HepG2 (cell line): ENCODE results near the gene ATG13. TPM values are rescaled to one million over a fixed set of nuclear protein-coding genes. Genes with fewer than 3 reads are reported as not detected.

Experiments used
- ATF3 ChIP-seq: sonication (generic); formaldehyde crosslinking; IDR thresholded peaks from 2 replicates; pipeline ENCODE4 v1.4.0; 2020; ENCODE audit warnings: missing genetic modification reagents
- DMAP1 ChIP-seq: IDR thresholded peaks from 2 replicates; pipeline ENCODE4 v1.6.1; 2016
- GATAD2A ChIP-seq: IDR thresholded peaks from 2 replicates; pipeline ENCODE4 v1.6.1; 2016
- HDAC1 ChIP-seq: sonication (generic); formaldehyde crosslinking; IDR thresholded peaks from 2 replicates; pipeline ENCODE4 v1.5.1; 2020; ENCODE audit warnings: mild to moderate bottlenecking, missing genetic modification reagents
- HIVEP1 ChIP-seq: sonication (generic); formaldehyde crosslinking; IDR thresholded peaks from 2 replicates; pipeline ENCODE4 v1.4.0; 2020; ENCODE audit warnings: mild to moderate bottlenecking, missing genetic modification reagents
- HNRNPK ChIP-seq: fragments of 200-400 bp; formaldehyde crosslinking; IDR thresholded peaks from 2 replicates; pipeline ENCODE4 v1.6.1; 2018; ENCODE audit warnings: low read length, low read depth, moderate library complexity, mild to moderate bottlenecking; ENCODE audit not compliant: poor library complexity, severe bottlenecking
- KLF15 ChIP-seq: sonication (generic); formaldehyde crosslinking; IDR thresholded peaks from 2 replicates; pipeline ENCODE4 v1.8.1; 2023; ENCODE audit warnings: borderline replicate concordance, mild to moderate bottlenecking, inconsistent platforms, missing genetic modification reagents, mixed read lengths
- MBNL3 ChIP-seq: fragments of 250-450 bp; sonication (Bioruptor Pico); conservative IDR thresholded peaks from 2 replicates; pipeline ENCODE4 v1.8.0; 2022; ENCODE audit warnings: mild to moderate bottlenecking, inconsistent platforms
- PAWR ChIP-seq: sonication (generic); formaldehyde crosslinking; IDR thresholded peaks from 2 replicates; pipeline ENCODE4 v1.4.0; 2020; ENCODE audit warnings: missing genetic modification reagents, mild to moderate bottlenecking, borderline replicate concordance
- SNAI1 ChIP-seq: sonication (generic); formaldehyde crosslinking; IDR thresholded peaks from 2 replicates; pipeline ENCODE4 v1.5.0; 2020; ENCODE audit warnings: mild to moderate bottlenecking, missing genetic modification reagents, borderline replicate concordance
- ZBTB21 ChIP-seq: sonication (generic); formaldehyde crosslinking; IDR thresholded peaks from 2 replicates; pipeline ENCODE4 v1.4.0; 2020; ENCODE audit warnings: missing genetic modification reagents
- ZFP36L1 ChIP-seq: sonication (generic); formaldehyde crosslinking; IDR thresholded peaks from 2 replicates; pipeline ENCODE4 v1.8.0; 2022; ENCODE audit warnings: mild to moderate bottlenecking, missing genetic modification reagents, moderate library complexity
- ZFP37 ChIP-seq: sonication (generic); formaldehyde crosslinking; IDR thresholded peaks from 2 replicates; pipeline ENCODE4 v1.4.0; 2020; ENCODE audit warnings: missing genetic modification reagents, borderline replicate concordance
- ZNF253 ChIP-seq: sonication (generic); formaldehyde crosslinking; IDR thresholded peaks from 2 replicates; pipeline ENCODE4 v1.8.0; 2022; ENCODE audit warnings: mild to moderate bottlenecking, missing genetic modification reagents, borderline replicate concordance
- ZNF354B ChIP-seq: sonication (generic); formaldehyde crosslinking; IDR thresholded peaks from 2 replicates; pipeline ENCODE4 v1.8.0; 2022; ENCODE audit warnings: mild to moderate bottlenecking, missing genetic modification reagents
- ZNF468 ChIP-seq: sonication (generic); formaldehyde crosslinking; IDR thresholded peaks from 2 replicates; pipeline ENCODE4 v1.8.0; 2022; ENCODE audit warnings: mild to moderate bottlenecking, moderate library complexity, missing genetic modification reagents
- ZNF496 ChIP-seq: sonication (generic); formaldehyde crosslinking; IDR thresholded peaks from 2 replicates; pipeline ENCODE4 v1.8.1; 2023; ENCODE audit warnings: mild to moderate bottlenecking, moderate library complexity, missing genetic modification reagents; ENCODE audit not compliant: insufficient replicate concordance
- ZNF556 ChIP-seq: sonication (generic); formaldehyde crosslinking; IDR thresholded peaks from 2 replicates; pipeline ENCODE4 v1.4.0; 2020; ENCODE audit warnings: mild to moderate bottlenecking, missing genetic modification reagents, borderline replicate concordance
- ZNF746 ChIP-seq: sonication (generic); formaldehyde crosslinking; IDR thresholded peaks from 2 replicates; pipeline ENCODE4 v1.8.0; 2022; ENCODE audit warnings: mild to moderate bottlenecking, missing genetic modification reagents
- ZNF766 ChIP-seq: sonication (generic); formaldehyde crosslinking; IDR thresholded peaks from 2 replicates; pipeline ENCODE4 v1.5.0; 2020; ENCODE audit warnings: missing genetic modification reagents, borderline replicate concordance
- ZNF816 ChIP-seq: sonication (generic); formaldehyde crosslinking; IDR thresholded peaks from 2 replicates; pipeline ENCODE4 v1.8.0; 2022; ENCODE audit warnings: missing genetic modification reagents, mild to moderate bottlenecking, borderline replicate concordance
- ZSCAN12 ChIP-seq: sonication (generic); formaldehyde crosslinking; IDR thresholded peaks from 2 replicates; pipeline ENCODE4 v1.9.0; 2021; ENCODE audit warnings: mild to moderate bottlenecking, missing genetic modification reagents
- polyA plus RNA-seq, 8 experiments: library from polyadenylated mRNA; depleted of rRNA in 3 of 8; stranded (reverse) in 7 of 8; unstranded in 1 of 8; fragments of >200 nt; fragmentation: Illumina TruSeq in 4 of 8; extraction: Trizol in 4 of 8; gene quantifications; 2 replicates each; pipeline versions ENCODE4 v1.2.1 to v1.2.3, GENCODE V29; 2011 to 2016; ENCODE audit warnings: low read depth in 4 of 8, missing spikeins in 1 of 8, mixed read lengths in 1 of 8; ENCODE audit not compliant: insufficient read depth in 1 of 8
- total RNA-seq, 5 experiments: library from RNA; depleted of rRNA; stranded (reverse); fragments of >200 nt; fragmentation: Illumina TruSeq; extraction: Trizol; gene quantifications; 2 replicates each; pipeline ENCODE4 v1.2.3, GENCODE V29; 2016; ENCODE audit warnings: low read depth in 1 of 5
- TF ChIP-seq, protein P1 (sequence below): sonication (generic); formaldehyde crosslinking; IDR thresholded peaks from 2 replicates; pipeline ENCODE4 v1.4.0; 2020; ENCODE audit warnings: missing genetic modification reagents

ATG13 gene
- total and polyA plus RNA-seq, 2 of the 13 experiments (the other 11 are each of a cell fraction or from before 2014, with no cell fraction given): 55.0 to 77.3 TPM

- TF ChIP-seq GATAD2A (CRISPR knock-in tag) (peak; percentile 94), ATF3 (CRISPR knock-in tag) (no peak; the same call in 1 of the 2 replicates), HIVEP1 (no peak), ZFP37 (CRISPR knock-in tag) (peak; percentile 60; the same call in 1 of the 2 replicates), MBNL3 (CRISPR knock-in tag) (no peak), SNAI1 (no peak), ZNF253 (CRISPR knock-in tag) (no peak), ZNF496 (CRISPR knock-in tag) (no peak), ZNF556 (CRISPR knock-in tag) (peak; percentile 50; the same call in 1 of the 2 replicates), ZNF468 (CRISPR knock-in tag) (no peak), KLF15 (CRISPR knock-in tag) (peak; percentile 34; the same call in 1 of the 2 replicates), ZNF746 (peak; percentile 99), ZNF816 (CRISPR knock-in tag) (no peak; the same call in 1 of the 2 replicates), PAWR (CRISPR knock-in tag) (no peak), ZNF354B (CRISPR knock-in tag) (no peak), ZBTB21 (CRISPR knock-in tag) (peak; percentile 43; the same call in 1 of the 2 replicates), HNRNPK (no peak), ZNF766 (peak; percentile 49; the same call in 1 of the 2 replicates), DMAP1 (peak; percentile 94), ZFP36L1 (CRISPR knock-in tag) (peak; percentile 94), ZSCAN12 (CRISPR knock-in tag) (no peak), HDAC1 (CRISPR knock-in tag) (no peak; the same call in 1 of the 2 replicates)
- TF ChIP-seq, protein P1, sequence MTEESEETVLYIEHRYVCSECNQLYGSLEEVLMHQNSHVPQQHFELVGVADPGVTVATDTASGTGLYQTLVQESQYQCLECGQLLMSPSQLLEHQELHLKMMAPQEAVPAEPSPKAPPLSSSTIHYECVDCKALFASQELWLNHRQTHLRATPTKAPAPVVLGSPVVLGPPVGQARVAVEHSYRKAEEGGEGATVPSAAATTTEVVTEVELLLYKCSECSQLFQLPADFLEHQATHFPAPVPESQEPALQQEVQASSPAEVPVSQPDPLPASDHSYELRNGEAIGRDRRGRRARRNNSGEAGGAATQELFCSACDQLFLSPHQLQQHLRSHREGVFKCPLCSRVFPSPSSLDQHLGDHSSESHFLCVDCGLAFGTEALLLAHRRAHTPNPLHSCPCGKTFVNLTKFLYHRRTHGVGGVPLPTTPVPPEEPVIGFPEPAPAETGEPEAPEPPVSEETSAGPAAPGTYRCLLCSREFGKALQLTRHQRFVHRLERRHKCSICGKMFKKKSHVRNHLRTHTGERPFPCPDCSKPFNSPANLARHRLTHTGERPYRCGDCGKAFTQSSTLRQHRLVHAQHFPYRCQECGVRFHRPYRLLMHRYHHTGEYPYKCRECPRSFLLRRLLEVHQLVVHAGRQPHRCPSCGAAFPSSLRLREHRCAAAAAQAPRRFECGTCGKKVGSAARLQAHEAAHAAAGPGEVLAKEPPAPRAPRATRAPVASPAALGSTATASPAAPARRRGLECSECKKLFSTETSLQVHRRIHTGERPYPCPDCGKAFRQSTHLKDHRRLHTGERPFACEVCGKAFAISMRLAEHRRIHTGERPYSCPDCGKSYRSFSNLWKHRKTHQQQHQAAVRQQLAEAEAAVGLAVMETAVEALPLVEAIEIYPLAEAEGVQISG (CRISPR knock-in tag): peak; percentile 98
Observed at GRCh38 chr11:46718155-46719019, 101.0 kb downstream of the ATG13 start (continued).
